ENCODE results near the gene ITPR1.

ITPR1 gene

GRCh38 chr3:4707324-4707723 lies 214.2 kb downstream of the ITPR1 start:
- H3K36me3 ChIP-seq (ENCODE audit: control insufficient read depth, low read depth, low read length), result no peaks in the 10 kb centered on the region

GRCh38 chr3:4708230-4708629 lies 215.1 kb downstream of the ITPR1 start:
- no peak overlapping the region for H3K4me3 ChIP-seq (ENCODE audit: low read length)
- H3K9ac ChIP-seq (ENCODE audit: low read length), result no peak overlapping the region
- no peaks in the 10 kb centered on the region for H3K27me3 ChIP-seq (ENCODE audit: control insufficient read depth, insufficient read depth, low read length)
- H3K9me3 ChIP-seq (ENCODE audit: control insufficient read depth, low read depth, low read length), result no peaks in the 10 kb centered on the region
- H3K4me1 ChIP-seq (ENCODE audit: control insufficient read depth, low read depth, low read length), result peaks cover 12% of the 10 kb centered on the region
- no peaks in the 10 kb centered on the region for H3K36me3 ChIP-seq (ENCODE audit: control insufficient read depth, low read depth, low read length)
- no peak overlapping the region for H3K27ac ChIP-seq (ENCODE audit: low read length)

More at GRCh38 chr3:4707324-4707723, 214.2 kb downstream of the ITPR1 start:
- H3K9ac ChIP-seq (ENCODE audit: low read length), result no peak overlapping the region
- H3K4me1 ChIP-seq (ENCODE audit: control insufficient read depth, low read depth, low read length), result peaks cover 12% of the 10 kb centered on the region
- no peaks in the 10 kb centered on the region for H3K27me3 ChIP-seq (ENCODE audit: control insufficient read depth, insufficient read depth, low read length)
- no peak overlapping the region for H3K27ac ChIP-seq (ENCODE audit: low read length)
- no peak overlapping the region for H3K4me3 ChIP-seq (ENCODE audit: low read length)
- no peaks in the 10 kb centered on the region for H3K9me3 ChIP-seq (ENCODE audit: control insufficient read depth, low read depth, low read length)

GRCh38 chr3:4709341-4709740 lies 216.2 kb downstream of the ITPR1 start:
- Histone ChIP-seq H3K27ac (ENCODE audit: low read length) (no peak overlapping the region), H3K9me3 (ENCODE audit: control insufficient read depth, low read depth, low read length) (no peaks in the 10 kb centered on the region), H3K9ac (ENCODE audit: low read length) (no peak overlapping the region), H3K36me3 (ENCODE audit: control insufficient read depth, low read depth, low read length) (no peaks in the 10 kb centered on the region), H3K4me1 (ENCODE audit: control insufficient read depth, low read depth, low read length) (peaks cover 12% of the 10 kb centered on the region), H3K4me3 (ENCODE audit: low read length) (no peak overlapping the region), H3K27me3 (ENCODE audit: control insufficient read depth, insufficient read depth, low read length) (no peaks in the 10 kb centered on the region)

GRCh38 chr3:4710191-4710590 lies 217.0 kb downstream of the ITPR1 start:
- Histone ChIP-seq H3K36me3 (ENCODE audit: control insufficient read depth, low read depth, low read length) (no peaks in the 10 kb centered on the region), H3K27me3 (ENCODE audit: control insufficient read depth, insufficient read depth, low read length) (no peaks in the 10 kb centered on the region), H3K4me3 (ENCODE audit: low read length) (no peak overlapping the region), H3K27ac (ENCODE audit: low read length) (no peak overlapping the region), H3K9ac (ENCODE audit: low read length) (no peak overlapping the region), H3K9me3 (ENCODE audit: control insufficient read depth, low read depth, low read length) (no peaks in the 10 kb centered on the region), H3K4me1 (ENCODE audit: control insufficient read depth, low read depth, low read length) (peaks cover 12% of the 10 kb centered on the region)

DNA sequence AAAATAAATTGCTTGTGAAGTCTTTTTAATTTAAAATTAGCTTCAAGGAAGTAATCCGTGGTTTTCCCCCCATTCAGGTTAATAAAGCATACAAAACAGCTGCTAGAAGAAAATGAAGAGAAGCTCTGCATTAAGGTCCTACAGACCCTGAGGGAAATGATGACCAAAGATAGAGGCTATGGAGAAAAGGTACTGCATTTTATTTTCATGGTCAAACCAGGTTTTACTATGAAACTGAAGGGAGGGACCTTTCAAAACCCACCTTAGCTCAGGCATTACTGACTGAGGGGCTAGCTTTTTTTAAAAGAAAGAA lies 218.5 kb downstream of the ITPR1 start:
- no peak overlapping the region for H3K9ac ChIP-seq (ENCODE audit: low read length)
- H3K4me3 ChIP-seq (ENCODE audit: low read length), result no peak overlapping the region
- H3K27ac ChIP-seq (ENCODE audit: low read length), result no peak overlapping the region
- H3K9me3 ChIP-seq (ENCODE audit: control insufficient read depth, low read depth, low read length), result no peaks in the 10 kb centered on the region
- peaks cover 12% of the 10 kb centered on the region for H3K4me1 ChIP-seq (ENCODE audit: control insufficient read depth, low read depth, low read length)
- H3K27me3 ChIP-seq (ENCODE audit: control insufficient read depth, insufficient read depth, low read length), result no peaks in the 10 kb centered on the region
- H3K36me3 ChIP-seq (ENCODE audit: control insufficient read depth, low read depth, low read length), result no peaks in the 10 kb centered on the region

DNA sequence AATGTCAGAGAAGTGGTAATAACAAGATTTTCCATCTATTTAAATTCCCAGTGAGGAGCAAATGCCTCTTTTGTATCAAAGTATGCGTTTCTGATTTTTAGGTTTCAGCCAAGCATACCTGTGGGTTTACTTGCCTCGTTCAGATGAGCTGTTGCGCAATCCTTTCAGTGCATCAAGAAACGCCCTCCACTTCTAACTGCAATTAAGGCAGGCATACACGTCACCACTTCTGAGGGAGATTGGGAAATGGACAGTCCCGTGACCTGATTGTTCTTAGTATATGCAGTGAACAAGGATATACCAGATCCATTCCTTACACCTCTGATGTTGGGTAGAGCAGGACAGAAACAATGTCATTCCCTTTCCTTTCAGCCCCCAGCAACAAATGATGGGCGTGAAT lies 219.0 kb downstream of the ITPR1 start:
- Histone ChIP-seq H3K9me3 (ENCODE audit: control insufficient read depth, low read depth, low read length) (no peaks in the 10 kb centered on the region), H3K4me1 (ENCODE audit: control insufficient read depth, low read depth, low read length) (peaks cover 12% of the 10 kb centered on the region), H3K9ac (ENCODE audit: low read length) (no peak overlapping the region), H3K27ac (ENCODE audit: low read length) (no peak overlapping the region), H3K27me3 (ENCODE audit: control insufficient read depth, insufficient read depth, low read length) (no peaks in the 10 kb centered on the region), H3K36me3 (ENCODE audit: control insufficient read depth, low read depth, low read length) (no peaks in the 10 kb centered on the region), H3K4me3 (ENCODE audit: low read length) (no peak overlapping the region)

- no peaks in the 10 kb centered on the region for H3K9me3 ChIP-seq (ENCODE audit: control insufficient read depth, low read depth, low read length)
- no peaks in the 10 kb centered on the region for H3K27me3 ChIP-seq (ENCODE audit: control insufficient read depth, insufficient read depth, low read length)
- H3K27ac ChIP-seq (ENCODE audit: low read length), result no peak overlapping the region
- no peak overlapping the region for H3K9ac ChIP-seq (ENCODE audit: low read length)
- H3K36me3 ChIP-seq (ENCODE audit: control insufficient read depth, low read depth, low read length), result no peaks in the 10 kb centered on the region
- no peak overlapping the region for H3K4me3 ChIP-seq (ENCODE audit: low read length)
- H3K4me1 ChIP-seq (ENCODE audit: control insufficient read depth, low read depth, low read length), result no peaks in the 10 kb centered on the region
Observed at GRCh38 chr3:4714045-4714444, 220.9 kb downstream of the ITPR1 start.

DNA sequence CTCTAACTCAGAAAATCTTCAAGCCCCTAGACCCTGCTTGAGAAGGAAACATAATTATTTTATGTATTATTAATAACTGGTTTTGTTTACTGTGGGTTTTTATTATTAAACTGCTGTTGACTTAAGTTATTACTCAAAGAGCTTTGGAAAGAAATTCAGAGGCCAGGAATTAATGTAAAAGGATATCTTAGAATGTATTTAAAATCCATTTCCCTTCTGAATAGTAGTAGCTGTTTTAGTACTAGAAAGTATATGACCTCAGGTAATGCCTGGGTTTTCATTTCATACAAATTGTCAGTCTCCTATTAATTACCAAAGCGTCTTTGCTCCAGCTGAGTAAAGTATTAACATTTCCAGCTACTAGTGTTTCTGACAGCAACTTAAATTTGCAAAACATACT lies 223.1 kb downstream of the ITPR1 start:
- Histone ChIP-seq H3K9me3 (ENCODE audit: control insufficient read depth, low read depth, low read length) (no peaks in the 10 kb centered on the region), H3K4me1 (ENCODE audit: control insufficient read depth, low read depth, low read length) (peaks cover 12% of the 10 kb centered on the region), H3K9ac (ENCODE audit: low read length) (no peak overlapping the region), H3K27me3 (ENCODE audit: control insufficient read depth, insufficient read depth, low read length) (no peaks in the 10 kb centered on the region), H3K4me3 (ENCODE audit: low read length) (no peak overlapping the region), H3K27ac (ENCODE audit: low read length) (no peak overlapping the region), H3K36me3 (ENCODE audit: control insufficient read depth, low read depth, low read length) (no peaks in the 10 kb centered on the region)

- H3K27ac ChIP-seq (ENCODE audit: low read length), result no peak overlapping the region
- H3K36me3 ChIP-seq (ENCODE audit: control insufficient read depth, low read depth, low read length), result no peaks in the 10 kb centered on the region
Observed at GRCh38 chr3:4716706-4717362, 223.7 kb downstream of the ITPR1 start.

DNA sequence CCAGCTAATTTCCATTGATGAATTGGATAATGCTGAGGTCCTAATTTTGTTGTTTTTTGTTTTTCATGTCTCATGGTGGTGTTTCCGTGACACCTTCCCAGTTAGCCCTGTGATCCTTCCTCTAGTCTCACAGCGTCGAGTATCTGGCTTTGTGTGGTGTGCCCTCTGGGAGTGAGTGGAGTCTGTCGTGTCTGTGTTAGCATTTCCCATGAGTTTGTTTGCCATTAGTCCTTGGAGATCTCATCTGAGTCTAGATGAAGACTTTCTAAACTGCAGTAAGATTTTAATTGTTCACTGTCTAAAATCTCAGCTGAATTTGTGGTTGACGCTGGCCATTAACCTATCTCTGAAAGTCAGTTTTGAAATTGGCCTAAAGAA lies 224.2 kb downstream of the ITPR1 start:
- Histone ChIP-seq H3K9ac (ENCODE audit: low read length) (no peak overlapping the region), H3K4me3 (ENCODE audit: low read length) (no peak overlapping the region), H3K9me3 (ENCODE audit: control insufficient read depth, low read depth, low read length) (no peaks in the 10 kb centered on the region), H3K27ac (ENCODE audit: low read length) (no peak overlapping the region), H3K27me3 (ENCODE audit: control insufficient read depth, insufficient read depth, low read length) (no peaks in the 10 kb centered on the region), H3K4me1 (ENCODE audit: control insufficient read depth, low read depth, low read length) (peaks cover 16% of the 10 kb centered on the region), H3K36me3 (ENCODE audit: control insufficient read depth, low read depth, low read length) (no peaks in the 10 kb centered on the region)

More at GRCh38 chr3:4716706-4717362, 223.7 kb downstream of the ITPR1 start:
- peaks cover 16% of the 10 kb centered on the region for H3K4me1 ChIP-seq (ENCODE audit: control insufficient read depth, low read depth, low read length)
- H3K4me3 ChIP-seq (ENCODE audit: low read length), result no peak overlapping the region
- no peak overlapping the region for H3K9ac ChIP-seq (ENCODE audit: low read length)
- no peaks in the 10 kb centered on the region for H3K27me3 ChIP-seq (ENCODE audit: control insufficient read depth, insufficient read depth, low read length)
- no peaks in the 10 kb centered on the region for H3K9me3 ChIP-seq (ENCODE audit: control insufficient read depth, low read depth, low read length)

DNA sequence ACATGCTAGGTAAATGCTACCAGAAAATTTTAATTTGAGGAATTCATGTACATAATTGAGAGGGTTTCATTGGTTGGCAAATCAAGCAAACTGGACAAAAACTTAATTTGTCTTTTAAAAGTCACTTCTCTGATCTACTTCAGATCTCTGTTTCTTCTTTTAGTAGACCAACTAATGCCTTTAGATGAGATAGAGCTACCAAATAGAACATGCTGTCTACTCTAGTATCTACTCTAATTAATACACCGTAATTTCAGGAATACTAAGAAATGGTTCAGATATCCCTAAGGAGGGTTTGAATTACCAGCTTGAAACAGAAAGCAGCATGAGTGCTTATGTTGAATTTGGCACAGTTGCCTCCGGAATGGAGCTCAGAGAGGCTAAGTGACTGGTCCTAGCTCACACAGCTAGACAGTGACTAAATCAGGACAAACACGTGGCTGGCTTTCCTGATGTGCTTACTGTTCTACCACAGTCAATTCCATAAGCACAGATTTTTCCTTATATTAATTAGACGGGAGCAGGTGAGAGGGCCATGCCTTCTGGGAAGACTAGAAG lies 225.1 kb downstream of the ITPR1 start:
- Histone ChIP-seq H3K36me3 (ENCODE audit: control insufficient read depth, low read depth, low read length) (no peaks in the 10 kb centered on the region), H3K4me3 (ENCODE audit: low read length) (no peak overlapping the region), H3K9ac (ENCODE audit: low read length) (no peak overlapping the region), H3K27ac (ENCODE audit: low read length) (no peak overlapping the region), H3K9me3 (ENCODE audit: control insufficient read depth, low read depth, low read length) (no peaks in the 10 kb centered on the region), H3K27me3 (ENCODE audit: control insufficient read depth, insufficient read depth, low read length) (no peaks in the 10 kb centered on the region), H3K4me1 (ENCODE audit: control insufficient read depth, low read depth, low read length) (peaks cover 16% of the 10 kb centered on the region)

GRCh38 chr3:4719046-4719501 lies 225.9 kb downstream of the ITPR1 start:
- Histone ChIP-seq H3K27ac (ENCODE audit: low read length) (no peak overlapping the region), H3K27me3 (ENCODE audit: control insufficient read depth, insufficient read depth, low read length) (no peaks in the 10 kb centered on the region), H3K9ac (ENCODE audit: low read length) (no peak overlapping the region), H3K4me1 (ENCODE audit: control insufficient read depth, low read depth, low read length) (peaks cover 16% of the 10 kb centered on the region), H3K4me3 (ENCODE audit: low read length) (no peak overlapping the region), H3K36me3 (ENCODE audit: control insufficient read depth, low read depth, low read length) (no peaks in the 10 kb centered on the region), H3K9me3 (ENCODE audit: control insufficient read depth, low read depth, low read length) (no peaks in the 10 kb centered on the region)
